Fibroblast of mammary gland (primary cell): ENCODE measurements around the gene CDKL4.

Experiments used
- DNase-seq: peaks from one replicate; pipeline ENCODE4 v3.0.0-alpha.2; 2010; ENCODE audit warnings: low read depth
- H3K4me3 ChIP-seq: 2 replicates; pipeline ENCODE4 v1.5.1; 2011; ENCODE audit warnings: low read depth, mild to moderate bottlenecking, low read length, moderate library complexity; ENCODE audit not compliant: control insufficient read depth
- TF ChIP-seq, protein P1 (sequence below): conservative IDR thresholded peaks from 2 replicates; pipeline ENCODE4 v1.5.1; 2011; ENCODE audit warnings: low read depth, low read length, inconsistent platforms; ENCODE audit not compliant: control insufficient read depth, insufficient read depth

The CDKL4 gene

GRCh38 chr2:39133215-39133851 is 110.4 kb downstream of the CDKL4 start:
- TF ChIP-seq, protein P1, sequence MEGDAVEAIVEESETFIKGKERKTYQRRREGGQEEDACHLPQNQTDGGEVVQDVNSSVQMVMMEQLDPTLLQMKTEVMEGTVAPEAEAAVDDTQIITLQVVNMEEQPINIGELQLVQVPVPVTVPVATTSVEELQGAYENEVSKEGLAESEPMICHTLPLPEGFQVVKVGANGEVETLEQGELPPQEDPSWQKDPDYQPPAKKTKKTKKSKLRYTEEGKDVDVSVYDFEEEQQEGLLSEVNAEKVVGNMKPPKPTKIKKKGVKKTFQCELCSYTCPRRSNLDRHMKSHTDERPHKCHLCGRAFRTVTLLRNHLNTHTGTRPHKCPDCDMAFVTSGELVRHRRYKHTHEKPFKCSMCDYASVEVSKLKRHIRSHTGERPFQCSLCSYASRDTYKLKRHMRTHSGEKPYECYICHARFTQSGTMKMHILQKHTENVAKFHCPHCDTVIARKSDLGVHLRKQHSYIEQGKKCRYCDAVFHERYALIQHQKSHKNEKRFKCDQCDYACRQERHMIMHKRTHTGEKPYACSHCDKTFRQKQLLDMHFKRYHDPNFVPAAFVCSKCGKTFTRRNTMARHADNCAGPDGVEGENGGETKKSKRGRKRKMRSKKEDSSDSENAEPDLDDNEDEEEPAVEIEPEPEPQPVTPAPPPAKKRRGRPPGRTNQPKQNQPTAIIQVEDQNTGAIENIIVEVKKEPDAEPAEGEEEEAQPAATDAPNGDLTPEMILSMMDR: no peak
- DNase-seq: no peak
- no peak overlapping the region for H3K4me3 ChIP-seq

DNA sequence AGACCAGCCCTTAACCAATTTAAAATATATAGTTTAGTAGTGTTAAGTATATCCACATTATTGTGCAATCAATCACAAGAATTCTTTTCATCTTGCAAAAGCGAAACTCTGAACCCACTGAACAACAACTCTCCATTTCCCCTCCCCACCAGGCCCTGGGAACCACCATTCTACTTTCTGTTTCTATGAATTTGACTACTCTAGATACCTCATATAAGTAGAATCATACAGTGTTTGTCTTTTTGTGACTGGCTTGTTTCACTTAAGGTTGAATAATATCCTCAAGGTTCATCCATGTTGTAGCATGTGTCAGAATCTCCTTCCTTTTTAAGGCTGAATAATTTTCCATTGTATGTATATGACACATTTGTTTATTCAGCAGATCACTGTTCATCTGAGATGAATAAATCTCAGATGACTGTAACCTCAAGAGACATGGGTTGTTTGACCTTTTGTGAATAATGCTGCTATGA is 114.8 kb downstream of the CDKL4 start:
- H3K4me3 ChIP-seq: no peak overlapping the region
- peak; percentile 64 for DNase-seq
- TF ChIP-seq, protein P1: no peak

DNA sequence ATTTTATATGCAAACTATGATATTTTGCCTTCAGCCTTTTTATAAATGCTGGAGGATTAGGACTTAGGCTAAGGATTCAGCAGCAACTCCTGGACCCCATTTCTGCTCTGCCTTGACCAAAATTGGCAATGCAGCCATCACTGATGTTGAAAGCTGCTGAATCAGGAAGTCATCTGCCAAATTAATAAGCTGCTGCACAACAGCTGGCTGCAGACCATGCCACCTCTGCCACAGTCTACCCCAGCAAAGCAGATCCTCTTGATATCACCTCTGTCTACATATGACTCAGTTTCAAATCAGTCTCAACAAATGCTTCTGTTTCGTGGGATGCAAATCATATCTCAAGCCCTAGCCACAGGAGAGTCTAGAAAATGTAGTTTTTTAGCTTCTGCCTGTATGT is 115.8 kb downstream of the CDKL4 start:
- no peak overlapping the region for H3K4me3 ChIP-seq
- TF ChIP-seq, protein P1: no peak
- peak; percentile 63 for DNase-seq
